ENCODE measurements around the gene PITPNM3. TPM values are rescaled to one million over a fixed set of nuclear protein-coding genes. Genes with fewer than 3 reads are reported as not detected.

PITPNM3 gene
- total RNA-seq, 3 donors from 2014 or later, result 12.2 to 15.9 (median 15.6) TPM

GRCh38 chr17:6467567-6467966 is 88.8 kb downstream of the PITPNM3 start:
- intact Hi-C loops (cut with DNase I, micrococcal nuclease), result no loop called here

GRCh38 chr17:6465206-6466003 is 91.0 kb downstream of the PITPNM3 start:
- H3K4me3 ChIP-seq, result no peak overlapping the region
- DNase-seq (peak in 1 of 3 donors; percentile 20), ATAC-seq (no peak)
- H3K4me1 ChIP-seq (ENCODE audit: low read depth), result no peaks in the 10 kb centered on the region
- H3K36me3 ChIP-seq (ENCODE audit: low read depth), result no peaks in the 10 kb centered on the region
- TF ChIP-seq CTCF (IDR thresholded peaks at IDR 0.05), result no peak
- intact Hi-C loops (cut with DNase I, micrococcal nuclease), result no loop called here
- H3K9me3 ChIP-seq, result no peaks in the 10 kb centered on the region

More at GRCh38 chr17:6467567-6467966, 88.8 kb downstream of the PITPNM3 start:
- no peak for ATAC-seq
- no peak for DNase-seq
- H3K9me3 ChIP-seq, result no peaks in the 10 kb centered on the region
- H3K4me3 ChIP-seq, result no peak overlapping the region
- H3K4me1 ChIP-seq (ENCODE audit: low read depth), result no peaks in the 10 kb centered on the region
- H3K36me3 ChIP-seq (ENCODE audit: low read depth), result no peaks in the 10 kb centered on the region
- no peak for TF ChIP-seq CTCF (IDR thresholded peaks at IDR 0.05)

- DNase-seq (peak in 1 of 3 donors; percentile 25), ATAC-seq (no peak)
- no peaks in the 10 kb centered on the region for H3K36me3 ChIP-seq (ENCODE audit: low read depth)
- H3K4me3 ChIP-seq, result no peak overlapping the region
- H3K4me1 ChIP-seq (ENCODE audit: low read depth), result no peaks in the 10 kb centered on the region
- TF ChIP-seq CTCF (IDR thresholded peaks at IDR 0.05), result no peak
- no peaks in the 10 kb centered on the region for H3K9me3 ChIP-seq
- intact Hi-C loops (cut with DNase I, micrococcal nuclease), result no loop called here
These were observed 91.8 kb downstream of the PITPNM3 start for GRCh38 chr17:6464446-6465041.

- Histone ChIP-seq H3K4me1 (ENCODE audit: low read depth) (no peaks in the 10 kb centered on the region), H3K36me3 (ENCODE audit: low read depth) (no peaks in the 10 kb centered on the region), H3K4me3 (no peak overlapping the region), H3K9me3 (no peaks in the 10 kb centered on the region)
- TF ChIP-seq CTCF (IDR thresholded peaks at IDR 0.05), result no peak
- DNase-seq (peak in 2 of 3 donors; percentile 14 to 34), ATAC-seq (no peak)
- intact Hi-C loops (cut with DNase I, micrococcal nuclease), result no loop called here
These were observed 92.5 kb downstream of the PITPNM3 start for GRCh38 chr17:6463616-6464445.

GRCh38 chr17:6462692-6463091 is 93.7 kb downstream of the PITPNM3 start:
- no peak overlapping the region for H3K4me3 ChIP-seq
- no peaks in the 10 kb centered on the region for H3K4me1 ChIP-seq (ENCODE audit: low read depth)
- no peaks in the 10 kb centered on the region for H3K36me3 ChIP-seq (ENCODE audit: low read depth)
- ATAC-seq (no peak), DNase-seq (peak in 1 of 3 donors; percentile 4)
- intact Hi-C loops (cut with DNase I, micrococcal nuclease), result no loop called here
- no peak for TF ChIP-seq CTCF (IDR thresholded peaks at IDR 0.05)
- no peaks in the 10 kb centered on the region for H3K9me3 ChIP-seq
